GM12891 (cell line): ENCODE results near the gene KCNIP1.

ENCODE experiments used
- POLR2A ChIP-seq: IDR thresholded peaks from 2 replicates; pipeline ENCODE4 v1.6.1; 2011; ENCODE audit warnings: low read depth, low read length, control low read depth
- POLR2AphosphoS5 ChIP-seq: IDR thresholded peaks from 2 replicates; pipeline ENCODE4 v1.6.1; 2011; ENCODE audit warnings: low read depth, low read length, control low read depth
- POU2F2 ChIP-seq: IDR thresholded peaks from 2 replicates; pipeline ENCODE4 v1.6.1; 2011; ENCODE audit warnings: low read depth, mild to moderate bottlenecking, control low read depth, low read length, moderate library complexity
- SPI1 ChIP-seq: IDR thresholded peaks from 2 replicates; pipeline ENCODE4 v1.6.1; 2011; ENCODE audit warnings: low read depth, low read length, control low read depth
- TAF1 ChIP-seq: IDR thresholded peaks from 2 replicates; pipeline ENCODE4 v1.6.1; 2011; ENCODE audit warnings: low read depth, low read length, control low read depth

GRCh38 chr5:170655476-170655875 is 151.7 kb downstream of the KCNIP1 start:
- TF ChIP-seq POLR2AphosphoS5 (no peak), POLR2A (no peak), TAF1 (no peak), SPI1 (no peak), POU2F2 (no peak)
